SU-DHL-6 (cell line): ENCODE results near the gene DPP4.

Experiments used
- H2AFZ ChIP-seq: fragments of 200-600 bp; sonication (generic); 2 replicates; pipeline ENCODE4 v1.6.1; 2014; ENCODE audit warnings: low read depth, mild to moderate bottlenecking, moderate library complexity, mixed read lengths, antibody characterized with exemption, low read length; ENCODE audit not compliant: severe bottlenecking
- H3F3A ChIP-seq: fragments of 200-600 bp; shearing (Covaris generic); 2 replicates; pipeline ENCODE4 v1.6.0; 2016; ENCODE audit warnings: antibody characterized with exemption, mild to moderate bottlenecking; ENCODE audit not compliant: insufficient read depth
- H3K27ac ChIP-seq: fragments of 200-600 bp; sonication (generic); 2 replicates; pipeline ENCODE4 v1.5.1; 2016; ENCODE audit warnings: low read depth, mild to moderate bottlenecking, low read length, moderate library complexity, mixed read lengths
- H3K27me3 ChIP-seq: fragments of 200-600 bp; sonication (generic), shearing (Covaris generic); 2 replicates; pipeline ENCODE4 v1.6.0; 2014; ENCODE audit warnings: mild to moderate bottlenecking, low read length
- H3K36me3 ChIP-seq: fragments of 200-600 bp; sonication (generic); 2 replicates; pipeline ENCODE4 v1.6.1; 2014; ENCODE audit warnings: mild to moderate bottlenecking, low read length, mixed read lengths
- H3K4me2 ChIP-seq: fragments of 300-600, 200-600 bp; shearing (Covaris generic), sonication (generic); 2 replicates; pipeline ENCODE4 v1.6.0; 2014; ENCODE audit warnings: low read length, low read depth, mild to moderate bottlenecking; ENCODE audit not compliant: poor library complexity, severe bottlenecking
- H3K4me3 ChIP-seq: fragments of 200-600 bp; sonication (generic); 2 replicates; pipeline ENCODE4 v1.5.1; 2014; ENCODE audit warnings: antibody characterized with exemption, low read length, mild to moderate bottlenecking, mixed read lengths; ENCODE audit not compliant: insufficient read depth, poor library complexity, severe bottlenecking
- H3K79me2 ChIP-seq: fragments of 200-600 bp; sonication (generic); 2 replicates; pipeline ENCODE4 v1.6.1; 2014; ENCODE audit warnings: mild to moderate bottlenecking, low read length, moderate library complexity; ENCODE audit not compliant: insufficient read depth
- H3K9ac ChIP-seq: fragments of 200-600 bp; sonication (generic); 2 replicates; pipeline ENCODE4 v1.7.0; 2014; ENCODE audit warnings: mild to moderate bottlenecking, low read length
- H3K9me2 ChIP-seq: fragments of 200-600 bp; sonication (generic); replicated peaks from 2 replicates; pipeline ENCODE4 v1.6.1; 2014; ENCODE audit warnings: low read length; ENCODE audit not compliant: insufficient read depth
- H3K9me3 ChIP-seq: fragments of 200-600 bp; sonication (generic); 2 replicates; pipeline ENCODE4 v1.6.1; 2014; ENCODE audit warnings: low read length, mixed read lengths; ENCODE audit not compliant: insufficient read depth
- H4K20me1 ChIP-seq: fragments of 200-600 bp; sonication (generic); 2 replicates; pipeline ENCODE4 v1.6.1; 2014; ENCODE audit warnings: low read depth, mild to moderate bottlenecking, antibody characterized with exemption, low read length, moderate library complexity, mixed read lengths
- CTCF ChIP-seq: fragments of 200-600 bp; sonication (generic); IDR thresholded peaks from one replicate; pipeline ENCODE4 v1.5.1; 2017; ENCODE audit warnings: antibody characterized with exemption, mild to moderate bottlenecking, low read length, moderate library complexity; ENCODE audit not compliant: insufficient read depth, poor library complexity, severe bottlenecking
- EZH2phosphoT487 ChIP-seq: fragments of 200-600 bp; sonication (generic), shearing (Covaris generic); conservative IDR thresholded peaks from 2 replicates; pipeline ENCODE4 v1.6.1; 2018; ENCODE audit warnings: mild to moderate bottlenecking, antibody characterized with exemption, low read length, moderate library complexity, mixed read lengths

DPP4 gene

GRCh38 chr2:162063899-162064298 is 10.1 kb downstream of the DPP4 start:
- Histone ChIP-seq H3F3A (no peaks in the 10 kb centered on the region), H3K9me3 (no peaks in the 10 kb centered on the region), H3K79me2 (no peaks in the 10 kb centered on the region), H4K20me1 (no peaks in the 10 kb centered on the region), H3K27me3 (no peaks in the 10 kb centered on the region), H3K27ac (no peak overlapping the region), H3K4me3 (no peak overlapping the region), H2AFZ (no peak overlapping the region), H3K36me3 (no peaks in the 10 kb centered on the region), H3K4me2 (no peak overlapping the region), H3K9ac (no peak overlapping the region), H3K9me2 (no peaks in the 10 kb centered on the region)
- no peak for TF ChIP-seq EZH2phosphoT487
- TF ChIP-seq CTCF = no peak

GRCh38 chr2:162063281-162063680 is 10.7 kb downstream of the DPP4 start:
- no peaks in the 10 kb centered on the region for H4K20me1 ChIP-seq
- H3K36me3 ChIP-seq = no peaks in the 10 kb centered on the region
- H3K9me2 ChIP-seq = no peaks in the 10 kb centered on the region
- TF ChIP-seq EZH2phosphoT487 (no peak), CTCF (no peak)
- no peaks in the 10 kb centered on the region for H3K9me3 ChIP-seq
- H3K9ac ChIP-seq = no peak overlapping the region
- H2AFZ ChIP-seq = no peak overlapping the region
- H3K4me3 ChIP-seq = no peak overlapping the region
- no peaks in the 10 kb centered on the region for H3F3A ChIP-seq
- no peaks in the 10 kb centered on the region for H3K79me2 ChIP-seq
- no peak overlapping the region for H3K27ac ChIP-seq
- no peaks in the 10 kb centered on the region for H3K27me3 ChIP-seq
- H3K4me2 ChIP-seq = no peak overlapping the region

GRCh38 chr2:162062559-162062958 is 11.5 kb downstream of the DPP4 start:
- Histone ChIP-seq H3K4me2 (no peak overlapping the region), H3K4me3 (no peak overlapping the region), H3K9me2 (no peaks in the 10 kb centered on the region), H3K9me3 (no peaks in the 10 kb centered on the region), H4K20me1 (no peaks in the 10 kb centered on the region), H3F3A (no peaks in the 10 kb centered on the region), H2AFZ (no peak overlapping the region), H3K36me3 (no peaks in the 10 kb centered on the region), H3K27ac (no peak overlapping the region), H3K79me2 (no peaks in the 10 kb centered on the region), H3K9ac (no peak overlapping the region), H3K27me3 (no peaks in the 10 kb centered on the region)
- TF ChIP-seq CTCF (no peak), EZH2phosphoT487 (no peak)
